Astrocyte (in vitro differentiated cells and primary cell): ENCODE results near the gene PRKG1. TPM values are rescaled to one million over a fixed set of nuclear protein-coding genes. Genes with fewer than 3 reads are reported as not detected.

Experiments used
- DNase-seq: peaks from one replicate; pipeline ENCODE4 v3.0.0-alpha.2; 2010; ENCODE audit warnings: low read depth
- FAIRE-seq: peaks from 2 replicates; lab custom pipeline; 2011; peaks lifted over from hg19 to GRCh38; lab: Jason Lieb, UNC
- H2AFZ ChIP-seq: 2 replicates; pipeline ENCODE4 v1.6.0; 2012; ENCODE audit warnings: low read depth, low read length, inconsistent platforms
- H3K27ac ChIP-seq: 2 replicates; pipeline ENCODE4 v1.5.1; 2011; ENCODE audit warnings: low read depth, low read length, inconsistent platforms
- H3K27me3 ChIP-seq: 2 replicates; pipeline ENCODE4 v1.6.0; 2011; ENCODE audit warnings: low read length, inconsistent platforms; ENCODE audit not compliant: insufficient read depth
- H3K36me3 ChIP-seq: 2 replicates; pipeline ENCODE4 v1.5.1; 2011; ENCODE audit warnings: low read length, inconsistent platforms; ENCODE audit not compliant: insufficient read depth
- H3K4me1 ChIP-seq: 2 replicates; pipeline ENCODE4 v1.5.1; 2011; ENCODE audit warnings: low read length, inconsistent platforms; ENCODE audit not compliant: insufficient read depth
- H3K4me2 ChIP-seq: 2 replicates; pipeline ENCODE4 v1.6.0; 2012; ENCODE audit warnings: low read length, inconsistent platforms
- H3K4me3 ChIP-seq: 2 replicates; pipeline ENCODE4 v1.5.1; 2011; ENCODE audit warnings: low read depth, mild to moderate bottlenecking, low read length, inconsistent platforms; ENCODE audit not compliant: insufficient read depth
- H3K79me2 ChIP-seq: 2 replicates; pipeline ENCODE4 v1.6.0; 2012; ENCODE audit warnings: mild to moderate bottlenecking, low read length, inconsistent platforms; ENCODE audit not compliant: insufficient read depth
- H3K9ac ChIP-seq: 2 replicates; pipeline ENCODE4 v1.6.0; 2012; ENCODE audit warnings: mild to moderate bottlenecking, low read length, inconsistent platforms
- H3K9me3 ChIP-seq: 2 replicates; pipeline ENCODE4 v1.5.1; 2012; ENCODE audit warnings: low read depth, mild to moderate bottlenecking, low read length, inconsistent platforms; ENCODE audit not compliant: insufficient read depth
- H4K20me1 ChIP-seq: 2 replicates; pipeline ENCODE4 v1.6.0; 2012; ENCODE audit warnings: low read length, inconsistent platforms; ENCODE audit not compliant: insufficient read depth
- H3K27ac Mint-ChIP-seq: one replicate; pipeline ENCODE4 v1.8.0; 2021; ENCODE audit warnings: mild to moderate bottlenecking, mixed read lengths; ENCODE audit not compliant: unreplicated experiment
- H3K27me3 Mint-ChIP-seq: one replicate; pipeline ENCODE4 v1.8.0; 2021; ENCODE audit warnings: low read depth, mixed read lengths; ENCODE audit not compliant: unreplicated experiment
- H3K36me3 Mint-ChIP-seq: one replicate; pipeline ENCODE4 v1.8.0; 2021; ENCODE audit warnings: low read depth, mixed read lengths; ENCODE audit not compliant: unreplicated experiment
- H3K4me1 Mint-ChIP-seq: one replicate; pipeline ENCODE4 v1.8.0; 2021; ENCODE audit warnings: low read depth, mixed read lengths; ENCODE audit not compliant: unreplicated experiment
- H3K4me3 Mint-ChIP-seq: one replicate; pipeline ENCODE4 v1.8.0; 2021; ENCODE audit warnings: mild to moderate bottlenecking, moderate library complexity, mixed read lengths; ENCODE audit not compliant: unreplicated experiment
- H3K9me3 Mint-ChIP-seq: one replicate; pipeline ENCODE4 v1.8.0; 2021; ENCODE audit warnings: mild to moderate bottlenecking, mixed read lengths; ENCODE audit not compliant: unreplicated experiment
- EZH2 ChIP-seq: IDR thresholded peaks from 2 replicates; pipeline ENCODE4 v1.6.1; 2012; ENCODE audit warnings: mild to moderate bottlenecking, low read length, inconsistent platforms; ENCODE audit not compliant: insufficient read depth
- total RNA-seq: library from RNA; stranded (reverse); gene quantifications from 2 replicates; pipeline ENCODE4 v1.2.1, GENCODE V29; 2021
- TF ChIP-seq, protein P1 (sequence below): IDR thresholded peaks from 2 replicates; pipeline ENCODE4 v1.5.1; 2011; ENCODE audit warnings: low read depth, mild to moderate bottlenecking, inconsistent platforms, low read length, moderate library complexity; ENCODE audit not compliant: insufficient read depth

PRKG1 gene
- total RNA-seq, 1 donor from 2014 or later, result 3.1 TPM

DNA sequence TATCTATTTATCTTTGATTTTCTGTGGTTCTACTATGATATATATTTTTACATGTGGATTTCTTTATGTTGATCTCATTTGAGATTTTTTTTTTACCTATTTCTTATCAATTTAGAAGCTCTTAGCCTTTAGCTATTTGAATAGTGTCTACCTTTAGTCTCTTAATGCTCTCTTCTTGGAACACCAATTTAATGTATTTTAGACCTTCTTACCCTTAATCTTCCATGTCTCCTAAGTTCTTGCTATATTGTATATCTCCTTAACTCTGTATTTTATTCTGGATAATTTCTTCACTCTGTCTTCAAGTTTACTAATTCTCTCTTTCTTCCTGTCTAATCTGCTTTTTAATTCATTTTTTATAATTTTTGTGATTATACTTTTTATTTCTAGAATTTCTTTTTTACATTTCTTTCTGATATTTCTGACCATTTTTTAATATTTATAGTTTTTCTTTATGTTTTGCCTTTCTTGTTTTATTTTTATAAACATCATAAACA, 597.8 kb downstream of the PRKG1 start:
- Histone ChIP-seq H3K79me2 (no peaks in the 10 kb centered on the region), H2AFZ (no peak overlapping the region), H3K27me3 (no peaks in the 10 kb centered on the region), H3K4me2 (no peak overlapping the region), H3K9ac (no peak overlapping the region), H3K4me3 (no peak overlapping the region), H3K4me1 (no peaks in the 10 kb centered on the region), H4K20me1 (no peaks in the 10 kb centered on the region), H3K36me3 (no peaks in the 10 kb centered on the region), H3K9me3 (no peaks in the 10 kb centered on the region), H3K27ac (no peak overlapping the region)
- H3K27me3 Mint-ChIP-seq, result no peaks in the 10 kb centered on the region
- DNase-seq (no peak), FAIRE-seq (no peak)
- peaks cover 7% of the 10 kb centered on the region for H3K4me1 Mint-ChIP-seq
- TF ChIP-seq, protein P1, sequence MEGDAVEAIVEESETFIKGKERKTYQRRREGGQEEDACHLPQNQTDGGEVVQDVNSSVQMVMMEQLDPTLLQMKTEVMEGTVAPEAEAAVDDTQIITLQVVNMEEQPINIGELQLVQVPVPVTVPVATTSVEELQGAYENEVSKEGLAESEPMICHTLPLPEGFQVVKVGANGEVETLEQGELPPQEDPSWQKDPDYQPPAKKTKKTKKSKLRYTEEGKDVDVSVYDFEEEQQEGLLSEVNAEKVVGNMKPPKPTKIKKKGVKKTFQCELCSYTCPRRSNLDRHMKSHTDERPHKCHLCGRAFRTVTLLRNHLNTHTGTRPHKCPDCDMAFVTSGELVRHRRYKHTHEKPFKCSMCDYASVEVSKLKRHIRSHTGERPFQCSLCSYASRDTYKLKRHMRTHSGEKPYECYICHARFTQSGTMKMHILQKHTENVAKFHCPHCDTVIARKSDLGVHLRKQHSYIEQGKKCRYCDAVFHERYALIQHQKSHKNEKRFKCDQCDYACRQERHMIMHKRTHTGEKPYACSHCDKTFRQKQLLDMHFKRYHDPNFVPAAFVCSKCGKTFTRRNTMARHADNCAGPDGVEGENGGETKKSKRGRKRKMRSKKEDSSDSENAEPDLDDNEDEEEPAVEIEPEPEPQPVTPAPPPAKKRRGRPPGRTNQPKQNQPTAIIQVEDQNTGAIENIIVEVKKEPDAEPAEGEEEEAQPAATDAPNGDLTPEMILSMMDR, result no peak
- TF ChIP-seq EZH2, result no peak
- no peak overlapping the region for H3K27ac Mint-ChIP-seq
- H3K4me3 Mint-ChIP-seq, result no peak overlapping the region
- peaks cover 9% of the 10 kb centered on the region for H3K9me3 Mint-ChIP-seq
- H3K36me3 Mint-ChIP-seq, result no peaks in the 10 kb centered on the region

- Histone ChIP-seq H3K27me3 (no peaks in the 10 kb centered on the region), H4K20me1 (no peaks in the 10 kb centered on the region), H3K9me3 (no peaks in the 10 kb centered on the region), H2AFZ (no peak overlapping the region), H3K4me3 (no peak overlapping the region), H3K79me2 (no peaks in the 10 kb centered on the region), H3K4me1 (no peaks in the 10 kb centered on the region), H3K27ac (no peak overlapping the region), H3K4me2 (no peak overlapping the region), H3K9ac (no peak overlapping the region), H3K36me3 (no peaks in the 10 kb centered on the region)
- Mint-ChIP-seq H3K27me3 (no peaks in the 10 kb centered on the region), H3K4me3 (no peak overlapping the region), H3K27ac (no peak overlapping the region), H3K4me1 (no peaks in the 10 kb centered on the region), H3K9me3 (peaks cover 9% of the 10 kb centered on the region), H3K36me3 (no peaks in the 10 kb centered on the region)
- DNase-seq, result no peak
- FAIRE-seq, result no peak
- no peak for TF ChIP-seq EZH2
- TF ChIP-seq, protein P1, result no peak
Measured at GRCh38 chr10:51675088-51675487, 600.8 kb downstream of the PRKG1 start.

DNA sequence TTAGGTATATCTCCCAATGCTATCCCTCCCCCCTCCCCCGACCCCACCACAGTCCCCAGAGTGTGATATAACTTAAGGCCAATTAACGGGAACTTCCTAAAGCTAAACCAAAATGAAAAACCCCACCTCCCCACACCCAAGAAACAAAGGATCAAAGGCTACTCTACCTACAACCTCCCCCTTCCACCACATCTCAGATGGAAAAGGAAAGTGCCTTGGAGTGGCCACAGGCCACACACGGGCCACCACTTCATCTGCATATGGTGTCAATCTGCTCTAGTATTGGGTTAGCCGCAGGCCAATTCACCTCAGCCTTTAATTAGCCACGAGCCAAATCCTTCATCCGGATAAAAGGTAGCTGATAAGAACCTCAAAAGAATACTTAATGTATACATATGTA, 605.6 kb downstream of the PRKG1 start:
- no peaks in the 10 kb centered on the region for H3K4me1 Mint-ChIP-seq
- no peak for FAIRE-seq
- TF ChIP-seq, protein P1, result no peak
- TF ChIP-seq EZH2, result no peak

More for the DNA sequence above, 605.6 kb downstream of the PRKG1 start:
- Histone ChIP-seq H3K9ac (no peak overlapping the region), H4K20me1 (no peaks in the 10 kb centered on the region), H3K36me3 (no peaks in the 10 kb centered on the region), H3K27me3 (no peaks in the 10 kb centered on the region), H3K4me3 (no peak overlapping the region), H3K4me2 (no peak overlapping the region), H3K9me3 (no peaks in the 10 kb centered on the region), H3K79me2 (no peaks in the 10 kb centered on the region), H2AFZ (no peak overlapping the region), H3K4me1 (peaks cover 6% of the 10 kb centered on the region), H3K27ac (no peak overlapping the region)
- Mint-ChIP-seq H3K9me3 (no peaks in the 10 kb centered on the region), H3K27me3 (no peaks in the 10 kb centered on the region), H3K27ac (no peak overlapping the region), H3K4me3 (no peak overlapping the region), H3K36me3 (no peaks in the 10 kb centered on the region)
- DNase-seq, result no peak
